Body of pancreas (tissue), 4 donors: Measurements from ENCODE around the gene ESRRG.

Source experiments
- POLR2A ChIP-seq, 3 donors: fragments of 450-650 bp; IDR thresholded peaks; one replicate each; pipeline ENCODE4 v1.6.1; 2016; ENCODE audit warnings: antibody characterized with exemption in 3 of 3, mild to moderate bottlenecking in 2 of 3
- TF ChIP-seq, protein P1 (sequence below), 7 experiments: fragments of 450-650 bp in 4 of 7; fragments of 200-600 bp in 3 of 7; sonication (generic) in 3 of 7; IDR thresholded peaks; one replicate each; pipeline ENCODE4 v1.5.1; 2016 to 2019; ENCODE audit warnings: antibody characterized with exemption in 7 of 7

GRCh38 chr1:216482620-216483019 lies 240.6 kb downstream of the ESRRG start:
- TF ChIP-seq, protein P1, sequence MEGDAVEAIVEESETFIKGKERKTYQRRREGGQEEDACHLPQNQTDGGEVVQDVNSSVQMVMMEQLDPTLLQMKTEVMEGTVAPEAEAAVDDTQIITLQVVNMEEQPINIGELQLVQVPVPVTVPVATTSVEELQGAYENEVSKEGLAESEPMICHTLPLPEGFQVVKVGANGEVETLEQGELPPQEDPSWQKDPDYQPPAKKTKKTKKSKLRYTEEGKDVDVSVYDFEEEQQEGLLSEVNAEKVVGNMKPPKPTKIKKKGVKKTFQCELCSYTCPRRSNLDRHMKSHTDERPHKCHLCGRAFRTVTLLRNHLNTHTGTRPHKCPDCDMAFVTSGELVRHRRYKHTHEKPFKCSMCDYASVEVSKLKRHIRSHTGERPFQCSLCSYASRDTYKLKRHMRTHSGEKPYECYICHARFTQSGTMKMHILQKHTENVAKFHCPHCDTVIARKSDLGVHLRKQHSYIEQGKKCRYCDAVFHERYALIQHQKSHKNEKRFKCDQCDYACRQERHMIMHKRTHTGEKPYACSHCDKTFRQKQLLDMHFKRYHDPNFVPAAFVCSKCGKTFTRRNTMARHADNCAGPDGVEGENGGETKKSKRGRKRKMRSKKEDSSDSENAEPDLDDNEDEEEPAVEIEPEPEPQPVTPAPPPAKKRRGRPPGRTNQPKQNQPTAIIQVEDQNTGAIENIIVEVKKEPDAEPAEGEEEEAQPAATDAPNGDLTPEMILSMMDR (IDR thresholded peaks at IDR 0.05): no peak
- TF ChIP-seq POLR2A (IDR thresholded peaks at IDR 0.05): no peak
